GM06990 (cell line): ENCODE results near the gene SLC39A9.

ENCODE experiments used
- DNase-seq: peaks from one replicate; pipeline ENCODE4 v3.0.0-alpha.2; 2011; ENCODE audit not compliant: insufficient read length; ENCODE audit errors: extremely low read depth
- H3K27me3 ChIP-seq: replicated peaks from 2 replicates; pipeline ENCODE4 v1.6.0; 2011; ENCODE audit warnings: low read length; ENCODE audit not compliant: control insufficient read depth, insufficient read depth
- H3K36me3 ChIP-seq: 2 replicates; pipeline ENCODE4 v1.5.1; 2011; ENCODE audit warnings: low read length; ENCODE audit not compliant: control insufficient read depth, insufficient read depth
- H3K4me3 ChIP-seq: replicated peaks from 2 replicates; pipeline ENCODE4 v1.5.1; 2011; ENCODE audit warnings: low read depth, mild to moderate bottlenecking, control low read depth, low read length
- TF ChIP-seq, protein P1 (sequence below): IDR thresholded peaks from 2 replicates; pipeline ENCODE4 v1.5.1; 2011; ENCODE audit warnings: low read length, control low read depth, mild to moderate bottlenecking, inconsistent platforms; ENCODE audit not compliant: insufficient read depth, poor library complexity, severe bottlenecking

SLC39A9 gene

GRCh38 chr14:69357544-69358200, 40.8 kb upstream of the SLC39A9 start:
- Histone ChIP-seq H3K36me3 (no peaks in the 10 kb centered on the region), H3K4me3 (no peak overlapping the region), H3K27me3 (no peaks in the 10 kb centered on the region)
- TF ChIP-seq, protein P1, sequence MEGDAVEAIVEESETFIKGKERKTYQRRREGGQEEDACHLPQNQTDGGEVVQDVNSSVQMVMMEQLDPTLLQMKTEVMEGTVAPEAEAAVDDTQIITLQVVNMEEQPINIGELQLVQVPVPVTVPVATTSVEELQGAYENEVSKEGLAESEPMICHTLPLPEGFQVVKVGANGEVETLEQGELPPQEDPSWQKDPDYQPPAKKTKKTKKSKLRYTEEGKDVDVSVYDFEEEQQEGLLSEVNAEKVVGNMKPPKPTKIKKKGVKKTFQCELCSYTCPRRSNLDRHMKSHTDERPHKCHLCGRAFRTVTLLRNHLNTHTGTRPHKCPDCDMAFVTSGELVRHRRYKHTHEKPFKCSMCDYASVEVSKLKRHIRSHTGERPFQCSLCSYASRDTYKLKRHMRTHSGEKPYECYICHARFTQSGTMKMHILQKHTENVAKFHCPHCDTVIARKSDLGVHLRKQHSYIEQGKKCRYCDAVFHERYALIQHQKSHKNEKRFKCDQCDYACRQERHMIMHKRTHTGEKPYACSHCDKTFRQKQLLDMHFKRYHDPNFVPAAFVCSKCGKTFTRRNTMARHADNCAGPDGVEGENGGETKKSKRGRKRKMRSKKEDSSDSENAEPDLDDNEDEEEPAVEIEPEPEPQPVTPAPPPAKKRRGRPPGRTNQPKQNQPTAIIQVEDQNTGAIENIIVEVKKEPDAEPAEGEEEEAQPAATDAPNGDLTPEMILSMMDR = no peak
- no peak for DNase-seq

DNA sequence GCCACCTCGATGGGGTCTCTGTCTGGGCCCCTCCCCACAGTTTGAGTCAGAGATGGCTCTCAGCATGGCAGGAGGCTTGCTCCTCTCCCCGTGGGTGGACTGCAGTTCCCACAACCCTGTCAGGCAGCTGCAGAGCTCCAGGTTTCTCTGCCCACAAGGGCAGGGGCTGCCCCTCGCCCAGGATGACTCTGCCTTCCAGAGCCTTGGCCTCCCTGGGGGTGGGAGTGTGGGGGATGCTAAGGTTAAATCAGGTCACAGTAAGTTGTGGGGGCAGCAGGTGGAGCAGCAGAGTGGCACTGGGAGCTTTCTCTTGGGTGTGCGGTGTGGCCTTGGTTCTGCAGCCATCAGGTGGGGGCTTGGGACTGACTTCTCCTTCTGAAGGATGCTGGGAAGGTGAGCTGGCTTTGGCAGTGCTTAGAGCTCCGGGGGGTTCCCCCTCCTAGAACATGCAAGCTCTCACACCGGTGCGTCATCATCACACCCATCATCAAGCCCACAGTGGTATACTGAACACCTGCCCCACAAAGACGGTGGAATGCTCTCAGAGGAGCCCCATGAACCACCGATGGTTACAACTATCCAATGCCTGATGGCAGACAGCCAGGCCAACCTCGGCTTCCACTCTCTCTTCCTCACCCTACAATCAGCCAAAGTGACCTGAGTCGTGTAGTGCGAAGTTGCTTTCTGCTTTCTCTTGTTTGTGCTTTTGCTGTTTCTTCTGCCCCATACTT, 40.1 kb upstream of the SLC39A9 start:
- TF ChIP-seq, protein P1 = no peak
- Histone ChIP-seq H3K27me3 (no peaks in the 10 kb centered on the region), H3K36me3 (no peaks in the 10 kb centered on the region), H3K4me3 (no peak overlapping the region)
- no peak for DNase-seq

GRCh38 chr14:69358966-69359365, 39.5 kb upstream of the SLC39A9 start:
- DNase-seq = no peak
- no peaks in the 10 kb centered on the region for H3K36me3 ChIP-seq
- TF ChIP-seq, protein P1 = no peak
- no peaks in the 10 kb centered on the region for H3K27me3 ChIP-seq
- H3K4me3 ChIP-seq = no peak overlapping the region

DNA sequence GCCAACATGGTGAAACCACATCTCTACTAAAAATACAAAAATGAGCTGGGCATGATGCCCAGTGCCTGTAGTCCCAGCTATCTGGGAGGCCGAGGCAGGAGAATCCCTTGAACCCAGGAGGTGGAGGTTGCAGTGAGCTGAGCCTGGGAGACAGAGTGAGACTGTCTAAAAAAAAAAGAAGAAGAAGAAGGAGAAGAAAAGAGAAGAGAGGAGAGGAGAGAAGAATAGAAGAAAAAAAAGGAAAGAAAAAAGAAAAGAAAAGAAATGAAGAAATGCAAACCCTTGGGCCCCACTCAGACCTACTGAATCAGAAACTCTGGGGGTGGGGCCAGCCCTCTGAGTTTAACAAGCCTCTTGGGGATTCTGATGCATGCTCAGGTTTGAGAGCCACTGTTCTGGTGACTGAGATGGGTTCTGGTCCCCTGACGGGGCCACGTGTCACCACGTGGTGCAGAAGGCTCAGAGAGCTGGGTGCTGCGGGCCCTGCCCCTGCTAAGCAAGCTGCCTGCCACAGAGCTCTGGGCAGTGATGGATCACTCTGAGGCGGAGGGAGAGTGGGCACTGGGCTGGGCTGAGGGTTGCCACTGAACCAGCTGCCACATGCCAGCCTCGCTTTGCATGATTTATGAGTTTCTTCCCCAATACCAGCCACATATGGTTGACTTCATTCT, 37.9 kb upstream of the SLC39A9 start:
- Histone ChIP-seq H3K36me3 (no peaks in the 10 kb centered on the region), H3K4me3 (no peak overlapping the region), H3K27me3 (no peaks in the 10 kb centered on the region)
- DNase-seq = peak; percentile 54
- TF ChIP-seq, protein P1 = no peak

GRCh38 chr14:69363055-69363454, 35.4 kb upstream of the SLC39A9 start:
- TF ChIP-seq, protein P1 = peak; percentile 9
- no peaks in the 10 kb centered on the region for H3K27me3 ChIP-seq
- H3K36me3 ChIP-seq = no peaks in the 10 kb centered on the region
- no peak overlapping the region for H3K4me3 ChIP-seq
- DNase-seq = no peak
